ENCODE data around the gene DLEC1.

DNA sequence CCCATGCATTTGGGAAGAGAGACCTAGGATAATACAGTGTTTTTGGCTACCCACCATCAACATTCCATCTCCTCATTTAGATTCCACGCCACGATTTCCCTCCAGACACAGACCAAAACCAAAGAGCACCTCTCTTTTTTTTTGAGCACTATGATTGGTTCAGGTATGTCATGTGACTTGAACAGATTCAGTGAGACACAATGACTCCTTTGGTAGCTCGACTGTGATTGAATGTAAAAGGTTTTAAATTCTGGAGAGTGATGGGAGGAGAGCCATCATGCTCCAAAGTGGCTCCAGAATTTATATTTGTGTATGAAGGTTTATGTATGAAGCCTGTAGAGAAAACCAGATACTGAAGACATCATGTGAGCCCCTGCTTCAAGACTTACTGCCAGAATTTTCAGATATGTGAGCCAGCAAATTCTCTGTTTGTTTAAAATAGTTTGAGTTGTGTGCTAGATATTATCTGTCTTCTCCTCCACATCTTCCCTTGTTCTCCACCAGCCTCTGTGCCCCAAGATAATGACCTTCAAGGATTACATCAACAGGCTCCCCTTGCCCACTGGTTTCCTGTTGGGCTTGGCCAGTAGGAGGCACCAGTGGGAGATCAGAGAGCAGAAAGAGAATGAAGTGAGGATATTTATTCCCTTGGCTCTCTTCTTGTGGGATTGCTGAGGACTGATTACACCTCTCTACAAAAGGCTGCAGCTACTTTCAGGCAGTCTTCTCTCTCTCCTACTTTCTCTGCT lies 111.9 kb downstream of the DLEC1 start:
- TF ChIP-seq, protein P1, sequence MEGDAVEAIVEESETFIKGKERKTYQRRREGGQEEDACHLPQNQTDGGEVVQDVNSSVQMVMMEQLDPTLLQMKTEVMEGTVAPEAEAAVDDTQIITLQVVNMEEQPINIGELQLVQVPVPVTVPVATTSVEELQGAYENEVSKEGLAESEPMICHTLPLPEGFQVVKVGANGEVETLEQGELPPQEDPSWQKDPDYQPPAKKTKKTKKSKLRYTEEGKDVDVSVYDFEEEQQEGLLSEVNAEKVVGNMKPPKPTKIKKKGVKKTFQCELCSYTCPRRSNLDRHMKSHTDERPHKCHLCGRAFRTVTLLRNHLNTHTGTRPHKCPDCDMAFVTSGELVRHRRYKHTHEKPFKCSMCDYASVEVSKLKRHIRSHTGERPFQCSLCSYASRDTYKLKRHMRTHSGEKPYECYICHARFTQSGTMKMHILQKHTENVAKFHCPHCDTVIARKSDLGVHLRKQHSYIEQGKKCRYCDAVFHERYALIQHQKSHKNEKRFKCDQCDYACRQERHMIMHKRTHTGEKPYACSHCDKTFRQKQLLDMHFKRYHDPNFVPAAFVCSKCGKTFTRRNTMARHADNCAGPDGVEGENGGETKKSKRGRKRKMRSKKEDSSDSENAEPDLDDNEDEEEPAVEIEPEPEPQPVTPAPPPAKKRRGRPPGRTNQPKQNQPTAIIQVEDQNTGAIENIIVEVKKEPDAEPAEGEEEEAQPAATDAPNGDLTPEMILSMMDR (IDR thresholded peaks at IDR 0.05): no peak
- no peak for TF ChIP-seq EP300 (IDR thresholded peaks at IDR 0.05)

Measured in tibial nerve (tissue), 4 donors.